Stimulated activated naive CD4-positive, alpha-beta T cell treated with Interleukin-2 at 50 U/mL for 16 hours (primary cell): ENCODE measurements around the gene CAMK2G.
"Not testable (repeated sequence)": the region's sequence is repeated elsewhere in the genome, so short reads cannot be mapped to it uniquely, and the experiment has no call there.

Experiments used
- DNase-seq: peaks from one replicate; lab custom pipeline; 2025; lab: John Stamatoyannopoulos, UW

The CAMK2G gene

GRCh38 chr10:73840056-73840402 is 34.3 kb downstream of the CAMK2G start:
- no peak for DNase-seq

GRCh38 chr10:73839276-73839966 is 34.9 kb downstream of the CAMK2G start:
- DNase-seq = no peak

GRCh38 chr10:73838827-73839226 is 35.5 kb downstream of the CAMK2G start:
- no peak for DNase-seq

GRCh38 chr10:73838008-73838567 is 36.3 kb downstream of the CAMK2G start:
- DNase-seq = no peak

GRCh38 chr10:73837072-73837471 is 37.3 kb downstream of the CAMK2G start:
- DNase-seq = no peak

GRCh38 chr10:73836427-73836980 is 37.9 kb downstream of the CAMK2G start:
- no peak for DNase-seq

- DNase-seq = not testable (repeated sequence)
Measured at GRCh38 chr10:73829090-73829489, 45.3 kb downstream of the CAMK2G start.

- no peak for DNase-seq
Measured at GRCh38 chr10:73828161-73828560, 46.2 kb downstream of the CAMK2G start.

GRCh38 chr10:73827346-73828089 is 46.8 kb downstream of the CAMK2G start:
- no peak for DNase-seq

- no peak for DNase-seq
Measured at GRCh38 chr10:73824146-73824725, 50.1 kb downstream of the CAMK2G start.

GRCh38 chr10:73823391-73823790 is 51.0 kb downstream of the CAMK2G start:
- DNase-seq = no peak

GRCh38 chr10:73819513-73820093 is 54.8 kb downstream of the CAMK2G start:
- DNase-seq = no peak

GRCh38 chr10:73819081-73819480 is 55.3 kb downstream of the CAMK2G start:
- DNase-seq = no peak

GRCh38 chr10:73818402-73818801 is 56.0 kb downstream of the CAMK2G start:
- DNase-seq = no peak

- no peak for DNase-seq
Measured at GRCh38 chr10:73817826-73818225, 56.5 kb downstream of the CAMK2G start.

GRCh38 chr10:73816917-73817729 is 57.2 kb downstream of the CAMK2G start:
- no peak for DNase-seq

- DNase-seq = no peak
Measured at GRCh38 chr10:73815719-73816030, 58.7 kb downstream of the CAMK2G start.

GRCh38 chr10:73814896-73815718 is 59.2 kb downstream of the CAMK2G start:
- no peak for DNase-seq

GRCh38 chr10:73814276-73814895 is 60.0 kb downstream of the CAMK2G start:
- DNase-seq = no peak

- DNase-seq = no peak
Measured at GRCh38 chr10:73813333-73813732, 61.0 kb downstream of the CAMK2G start.
